ENCODE data around the gene RAB3D.
A peak's percentile ranks its signal among the peaks of the same experiment; 100 is the strongest.
"Not testable (repeated sequence)": the region's sequence is repeated elsewhere in the genome, so short reads cannot be mapped to it uniquely, and the experiment has no call there.

The RAB3D gene

DNA sequence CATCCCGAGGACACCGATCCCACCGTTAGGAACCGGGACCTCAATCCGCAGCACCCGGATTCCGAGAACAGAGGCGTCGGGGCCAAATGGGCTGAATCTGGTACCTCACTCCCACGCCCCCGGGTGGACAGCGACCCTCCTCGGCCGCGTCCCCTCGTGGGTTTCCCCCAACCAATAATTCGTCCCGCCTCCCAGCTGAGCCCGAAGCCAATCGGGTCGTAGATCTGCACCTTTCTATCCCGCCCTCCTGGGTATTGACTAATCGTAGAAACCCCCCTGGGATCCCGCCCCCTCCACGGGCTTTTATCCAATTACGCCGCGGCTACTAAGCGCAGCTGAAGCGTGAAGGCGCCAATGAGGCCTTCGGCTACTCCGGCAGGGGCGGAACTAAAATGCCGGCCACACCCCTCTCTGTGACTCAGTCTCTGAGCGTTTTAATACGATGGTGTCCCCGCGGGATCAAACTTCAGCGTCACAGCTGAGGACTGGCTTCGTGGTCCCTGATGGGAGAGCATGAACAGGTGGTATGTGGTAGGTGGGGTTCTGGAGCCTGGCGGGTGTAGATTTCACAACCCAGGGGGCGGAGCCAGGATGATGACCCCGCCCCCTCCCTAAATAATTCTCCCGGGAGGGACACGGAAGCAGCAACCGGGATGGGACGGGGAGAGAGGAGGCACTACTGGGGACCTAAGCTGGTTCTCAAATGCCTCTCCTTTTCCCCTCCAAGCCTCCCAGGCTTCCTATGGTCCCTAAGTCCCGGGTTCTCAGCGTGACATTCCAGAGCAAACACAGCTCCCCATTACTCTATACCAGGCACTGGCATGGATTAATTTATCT is 6.9 kb upstream of the RAB3D start, which contains the start of the genes CCDC159 and TMEM205:
CCDC159 (plus strand) TSS at position 416 of the 837 bp plus-strand sequence; CDS start at position 504, 88 bp downstream.
TMEM205 (minus strand) TSS at position 165 of the 837 bp plus-strand sequence. CDS start 649 bp downstream, outside the sequence.
- peak within 1 kb of the TSS; percentile 73 to 78 for H3K4me3 ChIP-seq (replicated peaks in 1 of 2; ENCODE audit: low read depth in 2 of 2, low read length in 2 of 2)
- peak; percentile 99 to 100 for DNase-seq (ENCODE audit: low read depth in 2 of 2)
- TF ChIP-seq, protein P1, sequence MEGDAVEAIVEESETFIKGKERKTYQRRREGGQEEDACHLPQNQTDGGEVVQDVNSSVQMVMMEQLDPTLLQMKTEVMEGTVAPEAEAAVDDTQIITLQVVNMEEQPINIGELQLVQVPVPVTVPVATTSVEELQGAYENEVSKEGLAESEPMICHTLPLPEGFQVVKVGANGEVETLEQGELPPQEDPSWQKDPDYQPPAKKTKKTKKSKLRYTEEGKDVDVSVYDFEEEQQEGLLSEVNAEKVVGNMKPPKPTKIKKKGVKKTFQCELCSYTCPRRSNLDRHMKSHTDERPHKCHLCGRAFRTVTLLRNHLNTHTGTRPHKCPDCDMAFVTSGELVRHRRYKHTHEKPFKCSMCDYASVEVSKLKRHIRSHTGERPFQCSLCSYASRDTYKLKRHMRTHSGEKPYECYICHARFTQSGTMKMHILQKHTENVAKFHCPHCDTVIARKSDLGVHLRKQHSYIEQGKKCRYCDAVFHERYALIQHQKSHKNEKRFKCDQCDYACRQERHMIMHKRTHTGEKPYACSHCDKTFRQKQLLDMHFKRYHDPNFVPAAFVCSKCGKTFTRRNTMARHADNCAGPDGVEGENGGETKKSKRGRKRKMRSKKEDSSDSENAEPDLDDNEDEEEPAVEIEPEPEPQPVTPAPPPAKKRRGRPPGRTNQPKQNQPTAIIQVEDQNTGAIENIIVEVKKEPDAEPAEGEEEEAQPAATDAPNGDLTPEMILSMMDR (IDR thresholded peaks at IDR 0.05; ENCODE audit: low read depth, low read length): no peak

DNA sequence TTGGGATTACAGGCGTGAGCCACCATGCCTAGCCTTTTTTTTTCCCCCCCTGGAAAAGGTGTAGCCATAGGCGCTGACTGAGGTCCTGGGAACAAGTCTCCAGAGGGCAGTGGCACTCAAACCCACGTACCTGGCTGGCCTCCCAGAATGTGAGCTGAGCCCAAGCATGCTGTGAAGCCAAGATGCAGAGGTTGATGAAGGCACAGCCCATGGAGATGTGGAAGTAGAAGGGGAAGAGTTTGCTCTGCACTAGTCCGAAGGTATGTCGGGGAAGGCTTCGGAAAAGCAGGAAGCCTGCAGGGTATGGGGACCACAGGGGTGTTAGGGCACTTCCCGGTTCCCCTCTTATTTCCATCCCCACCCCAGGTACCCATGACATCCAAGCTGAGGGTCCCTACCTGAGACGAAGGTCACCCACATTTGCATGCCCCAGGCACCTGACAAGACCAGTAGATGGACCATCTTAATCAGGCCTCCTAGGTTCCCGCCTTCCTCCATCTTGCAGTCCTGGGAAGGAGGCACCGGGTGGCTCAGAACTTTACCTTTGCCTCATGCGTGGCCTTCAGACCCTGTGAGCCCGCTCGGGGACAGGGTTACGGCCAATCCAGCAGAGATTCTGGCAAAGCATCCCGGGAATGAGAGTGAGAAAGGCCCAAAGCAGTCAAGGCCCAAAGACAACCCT is 5.8 kb upstream of the RAB3D start:
- TF ChIP-seq, protein P1 (IDR thresholded peaks at IDR 0.05; ENCODE audit: low read depth, low read length): no peak
- DNase-seq (ENCODE audit: low read depth in 2 of 2): no peak
- peak overlapping the region; percentile 73 to 78 for H3K4me3 ChIP-seq (replicated peaks in 1 of 2; ENCODE audit: low read depth in 2 of 2, low read length in 2 of 2)

DNA sequence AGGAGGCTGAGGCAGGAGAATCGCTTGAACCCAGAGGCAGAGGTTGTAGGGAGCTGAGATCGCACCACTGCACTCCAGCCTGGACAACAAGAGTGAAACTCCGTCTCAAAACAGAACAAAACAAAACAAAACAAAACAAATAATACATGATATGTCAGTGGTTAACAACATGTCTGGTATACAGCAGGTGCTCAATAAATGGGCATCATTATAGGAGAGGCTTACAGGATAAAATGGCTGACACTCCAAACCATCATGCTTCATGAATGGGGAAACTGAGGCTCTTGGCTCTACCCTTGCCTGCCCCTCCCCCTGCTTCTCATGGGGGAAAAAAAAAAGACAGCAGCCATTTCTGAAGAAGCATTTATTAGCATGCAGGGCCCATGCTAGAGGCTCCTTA is 3.0 kb upstream of the RAB3D start:
- H3K4me3 ChIP-seq (replicated peaks in 1 of 2; ENCODE audit: low read depth in 2 of 2, low read length in 2 of 2): no peak overlapping the region
- no peak for DNase-seq (ENCODE audit: low read depth in 2 of 2)

DNA sequence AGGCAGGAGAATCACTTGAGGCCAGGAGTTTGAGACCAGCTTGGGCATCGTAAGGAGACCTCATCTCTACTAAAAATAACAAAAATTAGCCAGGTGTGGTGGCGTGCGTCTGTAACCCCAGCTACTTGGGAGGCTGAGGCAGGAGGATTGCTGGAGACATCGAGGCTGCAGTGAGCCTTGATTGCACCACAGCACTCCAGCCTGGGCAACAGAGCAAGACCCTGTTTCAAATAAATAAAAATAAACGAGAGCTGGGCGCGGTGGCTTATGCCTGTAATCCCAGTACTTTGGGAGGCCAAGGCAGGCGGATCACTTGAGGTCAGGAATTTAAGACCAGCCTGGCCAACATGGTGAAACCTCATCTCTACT is 626 bp upstream of the RAB3D start:
- H3K4me3 ChIP-seq (replicated peaks in 1 of 2; ENCODE audit: low read depth in 2 of 2, low read length in 2 of 2); DNase-seq (ENCODE audit: low read depth in 2 of 2): not testable (repeated sequence)

More for the DNA sequence above, 3.0 kb upstream of the RAB3D start:
- TF ChIP-seq, protein P1 (IDR thresholded peaks at IDR 0.05; ENCODE audit: low read depth, low read length): no peak

DNA sequence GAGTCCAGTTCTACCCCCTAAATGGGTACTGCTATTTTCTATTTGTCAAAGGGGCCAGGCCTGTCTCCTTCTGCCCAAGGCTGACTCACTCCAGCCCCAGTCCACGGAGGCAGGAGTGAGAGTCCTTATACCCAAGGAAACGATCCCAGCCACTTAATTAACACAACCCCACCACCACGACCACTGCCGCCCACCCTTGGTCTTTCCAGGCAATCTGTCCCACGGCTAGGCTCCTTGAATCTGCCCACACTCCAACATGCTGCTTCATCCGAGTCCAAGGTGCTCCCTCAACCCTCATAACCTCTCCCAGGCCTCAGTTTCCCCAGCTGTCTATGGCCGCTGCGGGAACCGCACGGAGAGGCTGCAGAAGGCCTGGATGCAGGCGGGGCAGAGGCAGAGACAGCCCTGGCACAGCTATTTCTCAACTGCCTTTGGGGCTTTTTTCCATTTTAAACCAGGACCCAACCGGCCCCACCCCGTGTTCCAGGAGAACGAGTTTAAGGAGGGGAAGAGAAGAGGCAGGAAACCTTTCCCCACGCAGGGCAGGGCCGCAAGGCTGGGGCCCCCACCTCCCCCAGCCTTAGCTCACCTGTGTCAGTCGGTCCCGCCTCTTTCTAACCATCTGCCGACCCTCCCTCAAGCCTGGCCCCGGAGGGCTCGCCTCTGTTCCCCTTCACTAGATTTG is 746 bp downstream of the RAB3D start:
- DNase-seq (ENCODE audit: low read depth in 2 of 2): no peak
- H3K4me3 ChIP-seq (replicated peaks in 1 of 2; ENCODE audit: low read depth in 2 of 2, low read length in 2 of 2): peak overlapping the region; percentile 78 to 81
- TF ChIP-seq, protein P1 (IDR thresholded peaks at IDR 0.05; ENCODE audit: low read depth, low read length): no peak

DNA sequence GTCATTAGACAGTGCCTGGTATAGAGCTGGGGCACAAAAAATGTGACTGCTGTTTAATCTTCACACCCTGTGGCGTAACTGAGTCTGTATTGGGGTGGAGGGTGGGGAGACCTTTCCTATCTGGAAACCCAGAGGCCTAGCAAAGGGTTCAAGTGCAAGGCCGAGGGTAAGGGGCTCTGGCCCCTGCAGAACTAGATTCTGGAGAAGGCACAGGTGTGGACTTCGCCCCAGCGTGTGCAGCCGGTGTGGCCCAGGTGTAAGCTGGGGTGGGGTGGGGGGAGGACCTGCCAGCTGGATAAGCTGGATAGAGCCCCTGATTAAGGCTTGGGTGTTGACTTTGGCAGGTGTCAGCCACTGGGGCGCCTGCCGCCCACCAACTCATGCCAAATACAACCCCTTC is 1.3 kb downstream of the RAB3D start:
- no peak overlapping the region for H3K4me3 ChIP-seq (replicated peaks in 1 of 2; ENCODE audit: low read depth in 2 of 2, low read length in 2 of 2)
- no peak for DNase-seq (ENCODE audit: low read depth in 2 of 2)
- TF ChIP-seq, protein P1 (IDR thresholded peaks at IDR 0.05; ENCODE audit: low read depth, low read length): no peak

DNA sequence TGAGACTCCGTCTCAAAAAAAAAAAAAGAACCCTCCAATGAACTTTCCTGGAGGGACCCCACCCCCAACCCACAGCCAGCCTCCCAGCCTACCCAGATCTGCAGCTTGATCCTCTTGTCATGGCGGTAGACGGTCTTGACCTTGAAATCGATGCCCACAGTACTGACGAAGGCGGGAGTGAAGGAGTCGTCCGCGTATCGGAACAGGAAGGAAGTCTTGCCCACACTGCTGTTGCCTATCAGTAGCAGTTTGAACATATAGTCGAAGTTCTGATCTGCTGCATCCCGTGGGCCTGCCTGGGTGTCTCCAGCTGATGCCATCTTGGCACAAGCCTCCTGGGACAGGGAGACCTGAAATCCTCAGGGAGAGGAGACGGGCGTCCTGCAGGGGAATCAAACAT is 2.4 kb downstream of the RAB3D start:
- DNase-seq (ENCODE audit: low read depth in 2 of 2): no peak
- TF ChIP-seq, protein P1 (IDR thresholded peaks at IDR 0.05; ENCODE audit: low read depth, low read length): no peak
- no peak overlapping the region for H3K4me3 ChIP-seq (replicated peaks in 1 of 2; ENCODE audit: low read depth in 2 of 2, low read length in 2 of 2)
